NCI-H1417 (cell line): ENCODE measurements around the gene WASF3.

Source experiments
- DNase-seq, 3 experiments: peaks; one replicate each; lab custom pipeline; 2025; lab: John Stamatoyannopoulos, UW

The WASF3 gene

GRCh38 chr13:26548205-26548765 is 9.2 kb upstream of the WASF3 start:
- peak in 1 of 3 experiments; percentile 41 for DNase-seq

- DNase-seq: no peak
Observed at GRCh38 chr13:26549713-26550112, 7.8 kb upstream of the WASF3 start.

GRCh38 chr13:26551255-26551860 is 6.1 kb upstream of the WASF3 start:
- DNase-seq: no peak

GRCh38 chr13:26555413-26555812 is 2.1 kb upstream of the WASF3 start:
- DNase-seq: no peak

- no peak for DNase-seq
Observed at GRCh38 chr13:26557051-26557392, 461 bp upstream of the WASF3 start.

GRCh38 chr13:26558074-26558805 is 757 bp downstream of the WASF3 start:
- DNase-seq: peak in 2 of 3 experiments; percentile 48 to 50

GRCh38 chr13:26558987-26559386 is 1.5 kb downstream of the WASF3 start:
- peak in 1 of 3 experiments; percentile 18 for DNase-seq

- no peak for DNase-seq
Observed at GRCh38 chr13:26560456-26560855, 3.0 kb downstream of the WASF3 start.

GRCh38 chr13:26561067-26561466 is 3.6 kb downstream of the WASF3 start:
- DNase-seq: no peak

- DNase-seq: no peak
Observed at GRCh38 chr13:26561651-26562511, 4.4 kb downstream of the WASF3 start.

- DNase-seq: no peak
Observed at GRCh38 chr13:26562512-26562890, 5.0 kb downstream of the WASF3 start.

- no peak for DNase-seq
Observed at GRCh38 chr13:26563713-26564112, 6.2 kb downstream of the WASF3 start.

GRCh38 chr13:26568132-26568815 is 10.8 kb downstream of the WASF3 start:
- no peak for DNase-seq

GRCh38 chr13:26571518-26571917 is 14.0 kb downstream of the WASF3 start:
- no peak for DNase-seq

- no peak for DNase-seq
Observed at GRCh38 chr13:26575244-26575643, 17.8 kb downstream of the WASF3 start.

- no peak for DNase-seq
Observed at GRCh38 chr13:26579580-26579979, 22.1 kb downstream of the WASF3 start.

GRCh38 chr13:26583662-26584061 is 26.2 kb downstream of the WASF3 start:
- DNase-seq: no peak

GRCh38 chr13:26584713-26585112 is 27.2 kb downstream of the WASF3 start:
- peak in 1 of 3 experiments; percentile 24 for DNase-seq

- DNase-seq: peak in 1 of 3 experiments; percentile 24
Observed at GRCh38 chr13:26585136-26585535, 27.7 kb downstream of the WASF3 start.

- no peak for DNase-seq
Observed at GRCh38 chr13:26587251-26587650, 29.8 kb downstream of the WASF3 start.

- no peak for DNase-seq
Observed at GRCh38 chr13:26589226-26589625, 31.7 kb downstream of the WASF3 start.

GRCh38 chr13:26589754-26590153 is 32.3 kb downstream of the WASF3 start:
- DNase-seq: no peak
